Left lung (tissue), 10 donors: ENCODE data around the gene FNBP1L. TPM values are rescaled to one million over a fixed set of nuclear protein-coding genes. Genes with fewer than 3 reads are reported as not detected.

Experiments
- ATAC-seq: fragments of 200-7000 bp; cut with Tn5 transposase; one replicate; pipeline ENCODE4 v1.9.1; 2020; ENCODE audit warnings: moderate library complexity
- DNase-seq, 4 donors: peaks; one replicate each; pipeline ENCODE4 v3.0.0-alpha.2; 2013 to 2020
- H3K27ac ChIP-seq, 2 donors: fragments of 200-600 bp; sonication (generic) in 1 of 2; one replicate each; pipeline versions ENCODE4 v1.5.0 to v1.8.0; 2020 to 2021
- H3K27me3 ChIP-seq, 2 donors: fragments of 200-600 bp; sonication (generic) in 1 of 2; one replicate each; pipeline versions ENCODE4 v1.5.0 to v1.8.0; 2020 to 2021
- H3K36me3 ChIP-seq, 2 donors: fragments of 200-600 bp; sonication (generic) in 1 of 2; one replicate each; pipeline versions ENCODE4 v1.5.0 to v1.8.0; 2020 to 2021
- H3K4me1 ChIP-seq, 2 donors: fragments of 200-600 bp; one replicate each; pipeline ENCODE4 v1.8.0; 2021
- H3K4me3 ChIP-seq, 2 donors: fragments of 200-600 bp; sonication (generic) in 1 of 2; one replicate each; pipeline versions ENCODE4 v1.5.0 to v1.8.0; 2020 to 2021; ENCODE audit warnings: mild to moderate bottlenecking in 1 of 2
- H3K9me3 ChIP-seq, 2 donors: fragments of 200-600 bp; sonication (generic) in 1 of 2; one replicate each; pipeline versions ENCODE4 v1.5.0 to v1.8.0; 2020 to 2021
- CTCF ChIP-seq, 2 donors: fragments of 200-600 bp; sonication (generic) in 1 of 2; IDR thresholded peaks; one replicate each; pipeline versions ENCODE4 v1.5.0 to v1.8.0; 2021; ENCODE audit warnings: antibody characterized with exemption in 2 of 2
- intact Hi-C, 2 donors: fragments of 100-400 bp; cut with DNase I; formaldehyde crosslinking; loops; one replicate each; pipeline versions ENCODE4 v1.11.2 to v1.14.2; 2022
- polyA plus RNA-seq, 6 donors: library from polyadenylated mRNA; unstranded; fragments of 120-200 nt; gene quantifications; one replicate each; pipeline ENCODE4 v1.2.1, GENCODE V29; 2013; ENCODE audit not compliant: insufficient read length in 6 of 6
- total RNA-seq, 2 donors: library from RNA; stranded (reverse); fragmentation: NEBNext Ultra II Directional; extraction: Animal tissue kit (Norgen Biotek cat#: 25700); gene quantifications; one replicate each; pipeline ENCODE4 v1.2.1, GENCODE V29; 2021
- donor health status: DM: no; HTN: yes; CAD: no.
- donor health status: DM: no; HTN: no; CAD: no.

The FNBP1L gene
- total and polyA plus RNA-seq, 8 donors = 26.9 to 126 (median 112) TPM

- no peaks in the 10 kb centered on the region for H3K27me3 ChIP-seq
- DNase-seq = no peak
- H3K27ac ChIP-seq = no peak overlapping the region
- H3K4me1 ChIP-seq = peaks cover 0 to 8% of the 10 kb centered on the region in 2 donors
- intact Hi-C loops = no loop called here
- H3K4me3 ChIP-seq = no peak overlapping the region
- no peak for ATAC-seq
- no peaks in the 10 kb centered on the region for H3K9me3 ChIP-seq
- peaks cover 0 to 63% of the 10 kb centered on the region in 2 donors for H3K36me3 ChIP-seq
- no peak for TF ChIP-seq CTCF (IDR thresholded peaks at IDR 0.05)
Measured at GRCh38 chr1:93578911-93579825, 131.2 kb downstream of the FNBP1L start.

- Histone ChIP-seq H3K36me3 (peaks cover 0 to 59% of the 10 kb centered on the region in 2 donors), H3K9me3 (no peaks in the 10 kb centered on the region), H3K4me1 (peaks cover 0 to 8% of the 10 kb centered on the region in 2 donors), H3K27me3 (no peaks in the 10 kb centered on the region), H3K27ac (peak overlapping the region in 1 of 2 donors; percentile 21), H3K4me3 (no peak overlapping the region)
- intact Hi-C loops = no loop called here
- TF ChIP-seq CTCF (IDR thresholded peaks at IDR 0.05) = no peak
- DNase-seq = peak in 1 of 4 donors; percentile 47
- peak; percentile 73 for ATAC-seq
Measured at GRCh38 chr1:93579891-93580290, 132.0 kb downstream of the FNBP1L start.

- no peak overlapping the region for H3K4me3 ChIP-seq
- H3K4me1 ChIP-seq = peaks cover 0 to 8% of the 10 kb centered on the region in 2 donors
- no peaks in the 10 kb centered on the region for H3K9me3 ChIP-seq
- ATAC-seq = no peak
- intact Hi-C loops = no loop called here
- no peaks in the 10 kb centered on the region for H3K27me3 ChIP-seq
- H3K36me3 ChIP-seq = peaks cover 0 to 50% of the 10 kb centered on the region in 2 donors
- no peak for DNase-seq
- H3K27ac ChIP-seq = no peak overlapping the region
- TF ChIP-seq CTCF (IDR thresholded peaks at IDR 0.05) = no peak
Measured at GRCh38 chr1:93581917-93582850, 134.3 kb downstream of the FNBP1L start.

GRCh38 chr1:93584261-93585003 lies 136.5 kb downstream of the FNBP1L start:
- Histone ChIP-seq H3K27ac (peak overlapping the region; percentile 73 to 75), H3K9me3 (no peaks in the 10 kb centered on the region), H3K4me3 (peak overlapping the region in 1 of 2 donors; percentile 14), H3K4me1 (peaks cover 0 to 8% of the 10 kb centered on the region in 2 donors), H3K27me3 (no peaks in the 10 kb centered on the region), H3K36me3 (peaks cover 0 to 63% of the 10 kb centered on the region in 2 donors)
- ATAC-seq (peak; percentile 42), DNase-seq (no peak)
- intact Hi-C loops = no loop called here
- TF ChIP-seq CTCF (IDR thresholded peaks at IDR 0.05) = no peak
